Mesodermal cell (in vitro differentiated cells): ENCODE measurements around the gene FAM3D.
A peak's percentile ranks its signal among the peaks of the same experiment; 100 is the strongest.

Source experiments
- H3K27ac ChIP-seq: 2 replicates; pipeline ENCODE4 v1.7.0; 2013; ENCODE audit warnings: mild to moderate bottlenecking, low read depth, low read length, moderate library complexity; ENCODE audit not compliant: severe bottlenecking
- H3K36me3 ChIP-seq: 2 replicates; pipeline ENCODE4 v1.7.1; 2013; ENCODE audit warnings: mild to moderate bottlenecking, low read length, moderate library complexity; ENCODE audit not compliant: control insufficient read depth, insufficient read depth
- H3K4me1 ChIP-seq: one replicate; pipeline ENCODE4 v1.7.1; 2013; ENCODE audit warnings: mild to moderate bottlenecking, low read length; ENCODE audit not compliant: insufficient read depth, control insufficient read depth, poor library complexity, severe bottlenecking
- H3K4me3 ChIP-seq: 2 replicates; pipeline ENCODE4 v1.7.0; 2013; ENCODE audit warnings: low read length, control low read depth, mild to moderate bottlenecking; ENCODE audit not compliant: insufficient read depth, poor library complexity, severe bottlenecking; ENCODE audit errors: extremely low read depth
- H3K9me3 ChIP-seq: 2 replicates; pipeline ENCODE4 v1.7.1; 2013; ENCODE audit warnings: mild to moderate bottlenecking, low read length, moderate library complexity; ENCODE audit not compliant: control insufficient read depth
- WGBS, 2 experiments: methylation state at CpG; one replicate each; pipeline ENCODE4 v1.1.5; 2013; ENCODE audit warnings: missing lambda C conversion rate in 2 of 2; ENCODE audit not compliant: insufficient coverage in 2 of 2; 5-methylcytosine and 5-hydroxymethylcytosine counted together

The FAM3D gene

DNA sequence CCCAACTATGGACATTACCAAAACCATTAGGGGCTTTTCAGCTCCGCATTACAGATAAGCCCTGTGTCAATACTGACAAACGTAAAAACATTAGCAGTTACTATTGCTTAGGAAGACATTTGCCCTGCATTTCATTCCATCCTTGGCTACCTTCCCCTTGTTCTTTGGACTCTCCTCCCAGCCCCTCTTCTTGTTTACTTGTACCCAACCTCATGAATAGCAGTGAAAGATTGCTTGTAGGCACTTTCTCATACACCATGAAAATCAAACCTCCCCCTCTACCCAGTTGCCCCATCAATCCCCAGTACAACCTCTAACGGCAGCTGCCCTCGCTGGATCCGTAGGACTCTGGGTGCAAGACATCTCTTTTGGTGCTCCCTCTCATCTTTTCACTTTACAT lies 72.5 kb downstream of the FAM3D start:
- no peak overlapping the region for H3K4me3 ChIP-seq
- no peak overlapping the region for H3K27ac ChIP-seq
- WGBS, 2 experiments = 91 to 94% methylated on average over 5 of the region's 5 CpGs
- H3K9me3 ChIP-seq = no peaks in the 10 kb centered on the region
- H3K36me3 ChIP-seq = no peaks in the 10 kb centered on the region
- no peaks in the 10 kb centered on the region for H3K4me1 ChIP-seq

DNA sequence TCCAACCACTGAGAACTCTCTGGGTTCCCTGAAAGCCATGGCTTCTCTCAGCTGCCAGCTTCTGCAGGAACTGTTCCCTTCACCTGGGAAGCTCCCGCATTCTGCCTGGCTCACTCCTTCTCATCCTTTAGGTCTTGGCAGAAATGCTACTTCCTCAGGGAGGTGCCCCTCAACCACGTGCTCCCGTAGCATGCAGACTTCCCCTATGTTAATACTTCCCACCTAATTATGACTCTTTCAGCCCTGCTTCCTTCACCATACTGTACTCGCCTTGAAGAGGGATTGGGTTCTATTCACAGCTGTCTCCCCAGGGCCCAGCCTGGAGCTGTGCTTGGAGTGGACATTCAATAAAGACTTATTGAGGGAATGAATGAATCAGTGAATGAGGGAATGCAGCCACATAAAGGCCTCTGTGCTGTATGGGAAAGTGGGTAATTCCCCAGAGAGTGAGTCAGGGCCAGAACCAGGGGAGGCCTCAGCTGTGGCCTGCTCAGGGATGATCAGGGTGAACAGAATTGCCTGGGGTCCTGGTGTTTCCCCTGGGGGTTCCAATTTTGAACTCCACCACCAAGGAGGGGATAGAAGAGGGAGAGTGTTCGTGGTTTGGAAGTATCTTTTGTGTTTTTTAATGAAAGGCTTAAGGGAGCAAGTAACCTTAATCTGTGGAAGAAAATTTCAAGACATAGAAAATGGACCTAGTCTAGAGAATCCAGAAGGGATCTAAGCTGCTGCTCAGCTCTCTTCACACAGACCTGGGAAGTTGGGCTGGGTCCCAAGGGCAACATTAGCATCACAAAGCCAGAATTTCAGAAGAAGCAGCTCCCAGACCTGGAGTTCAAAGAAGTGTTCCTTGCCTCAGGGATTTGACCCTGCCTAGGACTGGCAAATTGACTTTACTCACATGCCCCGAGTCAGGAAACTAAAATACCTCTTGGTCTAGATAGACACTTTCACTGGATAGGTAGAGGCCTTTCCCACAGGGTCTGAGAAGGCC lies 74.8 kb downstream of the FAM3D start:
- H3K27ac ChIP-seq = no peak overlapping the region
- no peaks in the 10 kb centered on the region for H3K36me3 ChIP-seq
- no peaks in the 10 kb centered on the region for H3K9me3 ChIP-seq
- H3K4me1 ChIP-seq = no peaks in the 10 kb centered on the region
- no peak overlapping the region for H3K4me3 ChIP-seq
- WGBS, 2 experiments = 93 to 96% methylated on average over 4 of the region's 6 CpGs

- no peaks in the 10 kb centered on the region for H3K36me3 ChIP-seq
- H3K9me3 ChIP-seq = no peaks in the 10 kb centered on the region
- H3K27ac ChIP-seq = no peak overlapping the region
- H3K4me3 ChIP-seq = no peak overlapping the region
- H3K4me1 ChIP-seq = peaks cover 3% of the 10 kb centered on the region
- WGBS, 2 experiments = 43 to 73% methylated on average over 1 of the region's 3 CpGs
Measured at GRCh38 chr3:58588030-58588614, 78.5 kb downstream of the FAM3D start.

DNA sequence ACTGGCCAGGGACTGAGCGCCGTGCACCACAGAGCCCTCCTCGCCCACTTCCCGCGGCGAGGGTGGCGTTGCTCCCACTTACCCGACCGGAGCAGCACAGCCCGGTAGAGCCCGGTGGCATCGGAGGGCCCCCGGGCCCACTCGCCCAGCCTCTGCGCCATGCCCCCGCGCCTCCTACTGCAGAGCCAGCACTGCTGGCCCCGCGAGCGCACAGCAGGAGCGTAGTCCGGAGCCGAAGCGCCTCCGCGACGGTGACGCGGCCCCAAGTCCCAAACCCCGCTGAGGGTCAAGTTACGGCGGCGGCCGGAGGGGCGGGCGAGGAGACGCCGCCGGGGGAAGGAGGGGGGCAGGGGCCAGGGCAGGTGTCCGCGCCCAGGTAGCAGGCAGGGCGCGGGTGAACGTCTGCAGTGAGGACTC lies 79.8 kb downstream of the FAM3D start:
- no peak overlapping the region for H3K4me3 ChIP-seq
- 6% methylated on average over 34 to 42 of the region's 44 CpGs for WGBS, 2 experiments
- H3K9me3 ChIP-seq = no peaks in the 10 kb centered on the region
- peaks cover 3% of the 10 kb centered on the region for H3K4me1 ChIP-seq
- H3K36me3 ChIP-seq = no peaks in the 10 kb centered on the region
- no peak overlapping the region for H3K27ac ChIP-seq

DNA sequence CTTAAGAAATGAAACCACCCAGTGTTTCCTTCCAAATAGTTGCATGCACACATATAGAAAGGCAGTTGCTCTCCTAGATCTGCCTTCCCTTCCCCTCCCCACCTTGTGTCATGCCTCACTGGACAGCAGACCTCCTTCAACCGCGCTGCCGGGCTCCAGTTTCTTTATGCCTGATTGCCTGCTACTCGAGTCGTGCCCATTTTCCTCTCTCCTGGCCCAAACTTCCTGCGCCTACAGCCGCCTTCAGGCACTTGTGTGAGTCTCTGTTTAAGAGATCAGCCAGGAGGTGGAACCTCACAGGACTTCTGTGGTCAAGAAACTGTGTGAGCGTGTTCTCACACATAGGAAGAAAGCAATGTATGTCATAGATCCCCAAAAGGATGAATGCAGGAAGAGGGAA lies 80.6 kb downstream of the FAM3D start:
- no peaks in the 10 kb centered on the region for H3K9me3 ChIP-seq
- H3K27ac ChIP-seq = no peak overlapping the region
- H3K36me3 ChIP-seq = no peaks in the 10 kb centered on the region
- WGBS, 2 experiments = 33 to 53% methylated on average over 6 to 7 of the region's 8 CpGs
- no peak overlapping the region for H3K4me3 ChIP-seq
- peaks cover 8% of the 10 kb centered on the region for H3K4me1 ChIP-seq

- Histone ChIP-seq H3K36me3 (no peaks in the 10 kb centered on the region), H3K27ac (no peak overlapping the region), H3K4me1 (peaks cover 9% of the 10 kb centered on the region), H3K9me3 (no peaks in the 10 kb centered on the region), H3K4me3 (peak overlapping the region; percentile 5)
- 9 to 18% methylated on average over 29 to 39 of the region's 46 CpGs for WGBS, 2 experiments
Measured at GRCh38 chr3:58585005-58585786, 81.4 kb downstream of the FAM3D start.

GRCh38 chr3:58584690-58585004 lies 81.9 kb downstream of the FAM3D start:
- 80 to 84% methylated on average over 10 of the region's 10 CpGs for WGBS, 2 experiments
- Histone ChIP-seq H3K4me3 (no peak overlapping the region), H3K27ac (no peak overlapping the region), H3K9me3 (no peaks in the 10 kb centered on the region), H3K36me3 (no peaks in the 10 kb centered on the region), H3K4me1 (peaks cover 9% of the 10 kb centered on the region)
